Nephron (organoid): ENCODE results near the gene ATXN1.

ENCODE experiments used
- H3K27ac Mint-ChIP-seq, 3 experiments: 2 replicates each; pipeline ENCODE4 v1.8.0; 2020; ENCODE audit warnings: mixed read lengths in 3 of 3, mild to moderate bottlenecking in 2 of 3, moderate library complexity in 1 of 3
- H3K27me3 Mint-ChIP-seq: 2 replicates; pipeline ENCODE4 v1.8.0; 2021; ENCODE audit warnings: low read depth, mild to moderate bottlenecking, moderate library complexity, mixed read lengths
- H3K36me3 Mint-ChIP-seq: 2 replicates; pipeline ENCODE4 v1.8.0; 2020; ENCODE audit warnings: low read depth, mixed read lengths
- H3K4me1 Mint-ChIP-seq: 2 replicates; pipeline ENCODE4 v1.8.0; 2020; ENCODE audit warnings: mixed read lengths
- H3K4me3 Mint-ChIP-seq, 3 experiments: 2 replicates each; pipeline ENCODE4 v1.8.0; 2020; ENCODE audit warnings: mild to moderate bottlenecking in 3 of 3, mixed read lengths in 3 of 3, moderate library complexity in 2 of 3
- H3K9me3 Mint-ChIP-seq: 2 replicates; pipeline ENCODE4 v1.8.0; 2020; ENCODE audit warnings: mixed read lengths
- CTCF ChIP-seq, 3 experiments: fragments of 200-600 bp; sonication (generic); IDR thresholded peaks; one replicate each; pipeline ENCODE4 v1.5.0; 2021; ENCODE audit warnings: antibody characterized with exemption in 3 of 3; ENCODE audit not compliant: unreplicated experiment in 3 of 3

ATXN1 gene

GRCh38 chr6:16291739-16292138 is 469.5 kb downstream of the ATXN1 start:
- peaks cover 9% of the 10 kb centered on the region for H3K27me3 Mint-ChIP-seq
- TF ChIP-seq CTCF (IDR thresholded peaks at IDR 0.05; ENCODE audit: unreplicated experiment in 3 of 3): no peak
- no peak overlapping the region for H3K27ac Mint-ChIP-seq
- no peak overlapping the region for H3K4me3 Mint-ChIP-seq
- H3K36me3 Mint-ChIP-seq: no peaks in the 10 kb centered on the region
- no peaks in the 10 kb centered on the region for H3K4me1 Mint-ChIP-seq
- H3K9me3 Mint-ChIP-seq: no peaks in the 10 kb centered on the region

- Mint-ChIP-seq H3K27me3 (peaks cover 18% of the 10 kb centered on the region), H3K27ac (no peak overlapping the region), H3K36me3 (no peaks in the 10 kb centered on the region), H3K4me1 (no peaks in the 10 kb centered on the region), H3K4me3 (no peak overlapping the region), H3K9me3 (no peaks in the 10 kb centered on the region)
- TF ChIP-seq CTCF (IDR thresholded peaks at IDR 0.05; ENCODE audit: unreplicated experiment in 3 of 3): no peak
Observed at GRCh38 chr6:16288163-16288562, 473.1 kb downstream of the ATXN1 start.

GRCh38 chr6:16286151-16286522 is 475.1 kb downstream of the ATXN1 start:
- Mint-ChIP-seq H3K27ac (no peak overlapping the region), H3K4me3 (no peak overlapping the region), H3K4me1 (no peaks in the 10 kb centered on the region), H3K27me3 (peaks cover 18% of the 10 kb centered on the region), H3K9me3 (no peaks in the 10 kb centered on the region), H3K36me3 (no peaks in the 10 kb centered on the region)
- TF ChIP-seq CTCF (IDR thresholded peaks at IDR 0.05; ENCODE audit: unreplicated experiment in 3 of 3): peak; percentile 60 to 68 (median 61)

GRCh38 chr6:16285467-16286150 is 475.7 kb downstream of the ATXN1 start:
- Mint-ChIP-seq H3K4me1 (no peaks in the 10 kb centered on the region), H3K36me3 (no peaks in the 10 kb centered on the region), H3K4me3 (no peak overlapping the region), H3K27me3 (peaks cover 18% of the 10 kb centered on the region), H3K9me3 (no peaks in the 10 kb centered on the region), H3K27ac (no peak overlapping the region)
- TF ChIP-seq CTCF (IDR thresholded peaks at IDR 0.05; ENCODE audit: unreplicated experiment in 3 of 3): no peak

GRCh38 chr6:16284472-16284871 is 476.8 kb downstream of the ATXN1 start:
- Mint-ChIP-seq H3K36me3 (no peaks in the 10 kb centered on the region), H3K9me3 (no peaks in the 10 kb centered on the region), H3K4me3 (no peak overlapping the region), H3K4me1 (no peaks in the 10 kb centered on the region), H3K27ac (no peak overlapping the region), H3K27me3 (peaks cover 18% of the 10 kb centered on the region)
- no peak for TF ChIP-seq CTCF (IDR thresholded peaks at IDR 0.05; ENCODE audit: unreplicated experiment in 3 of 3)

GRCh38 chr6:16282370-16282769 is 478.9 kb downstream of the ATXN1 start:
- Mint-ChIP-seq H3K9me3 (no peaks in the 10 kb centered on the region), H3K36me3 (no peaks in the 10 kb centered on the region), H3K4me1 (peaks cover 11% of the 10 kb centered on the region), H3K27me3 (peaks cover 23% of the 10 kb centered on the region), H3K27ac (no peak overlapping the region), H3K4me3 (no peak overlapping the region)
- no peak for TF ChIP-seq CTCF (IDR thresholded peaks at IDR 0.05; ENCODE audit: unreplicated experiment in 3 of 3)
